COLO668 (cell line): ENCODE results near the gene TXNDC8.
"Not testable (repeated sequence)": the region's sequence is repeated elsewhere in the genome, so short reads cannot be mapped to it uniquely, and the experiment has no call there.

Experiments
- DNase-seq: peaks from one replicate; lab custom pipeline; 2025; ENCODE audit not compliant: unreplicated experiment; lab: John Stamatoyannopoulos, UW

TXNDC8 gene

DNA sequence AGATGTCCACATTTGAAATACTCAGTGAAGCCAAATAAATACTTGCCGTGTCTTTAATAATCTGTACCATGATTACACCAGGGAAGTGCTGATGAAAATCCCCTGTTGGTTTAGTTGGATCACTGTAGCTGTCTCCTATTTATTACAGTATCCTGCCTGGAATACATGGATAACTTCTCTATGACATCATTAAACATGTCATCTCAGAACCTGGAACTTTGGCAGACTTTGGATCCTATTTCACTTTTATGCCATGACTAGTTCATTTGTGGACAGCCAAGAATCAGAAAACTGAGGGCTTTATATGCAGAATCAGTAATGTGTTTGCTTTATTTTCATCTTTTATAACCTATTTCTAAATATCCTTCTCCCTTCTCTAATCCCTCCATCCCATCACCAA is at the start of gene TXNDC8:
Gene TXNDC8, minus strand, starts transcription at position 137 of the 400 bp plus-strand sequence.
- no peak for DNase-seq

DNA sequence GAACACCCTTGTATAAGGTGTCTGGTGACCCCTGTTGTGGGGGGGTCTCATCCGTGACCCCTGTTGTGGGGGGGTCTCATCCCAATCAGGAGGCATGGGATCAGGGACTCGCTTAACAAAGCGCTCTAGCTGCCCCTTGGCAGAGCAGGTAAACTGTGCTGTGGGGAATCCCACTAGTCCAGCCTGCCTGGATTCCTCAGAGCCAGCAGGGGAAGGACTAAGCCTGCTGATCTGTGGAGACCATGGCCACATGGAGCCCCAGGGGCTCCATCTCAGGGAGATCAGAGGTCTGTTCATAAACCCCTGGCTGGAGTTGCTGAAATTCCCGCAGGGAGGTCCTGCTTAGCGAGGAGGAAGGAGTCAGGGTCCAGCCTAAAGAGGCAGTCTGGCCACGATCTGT is 45.8 kb upstream of the TXNDC8 start:
- DNase-seq: no peak

DNA sequence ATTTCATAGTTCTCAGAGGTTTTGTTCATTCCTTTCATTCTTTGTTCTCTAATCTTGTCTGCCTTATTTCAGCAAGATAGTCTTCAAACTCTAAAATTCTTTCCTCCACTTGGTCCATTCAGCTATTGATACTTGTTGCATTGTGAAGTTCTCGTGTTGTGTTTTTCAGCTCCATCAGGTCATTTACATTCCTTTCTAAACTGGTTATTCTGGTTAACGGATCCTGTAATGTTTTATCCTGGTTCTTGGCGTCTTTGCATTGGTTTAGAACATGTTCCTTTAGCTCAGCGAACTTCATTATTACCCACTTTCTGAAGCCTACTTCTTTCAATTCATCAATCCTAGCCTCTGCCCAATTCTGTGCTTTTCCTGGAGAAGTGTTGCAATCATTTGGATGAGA is 45.1 kb upstream of the TXNDC8 start:
- DNase-seq: no peak

DNA sequence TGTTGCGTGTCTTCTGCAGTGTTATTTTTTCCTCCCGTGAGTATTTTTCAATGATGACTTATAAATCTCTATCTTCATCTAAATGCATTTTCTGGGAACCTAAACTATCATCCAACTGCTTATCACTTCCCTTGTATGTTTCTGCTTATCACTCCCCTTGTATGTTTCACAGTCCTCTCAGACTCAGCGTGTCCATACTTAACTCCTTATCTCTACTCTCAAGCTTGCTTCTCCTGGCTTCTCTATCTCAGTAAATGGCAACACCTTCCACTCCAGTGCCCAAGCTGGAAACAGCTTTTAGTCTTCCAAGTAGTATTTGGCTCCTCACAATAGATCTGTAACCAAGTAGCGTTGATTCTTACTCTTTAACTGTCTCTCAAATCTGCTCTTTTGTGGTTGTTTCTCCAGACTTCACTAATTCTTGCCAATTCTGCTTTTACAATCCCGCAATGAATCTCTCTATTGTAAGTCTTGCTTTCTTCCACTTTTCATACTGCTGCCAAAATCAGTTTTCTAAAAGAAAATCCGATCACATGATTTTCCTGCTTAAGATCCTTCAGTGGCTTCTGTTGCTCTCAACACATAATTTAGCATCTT is 33.8 kb upstream of the TXNDC8 start:
- DNase-seq: no peak

DNA sequence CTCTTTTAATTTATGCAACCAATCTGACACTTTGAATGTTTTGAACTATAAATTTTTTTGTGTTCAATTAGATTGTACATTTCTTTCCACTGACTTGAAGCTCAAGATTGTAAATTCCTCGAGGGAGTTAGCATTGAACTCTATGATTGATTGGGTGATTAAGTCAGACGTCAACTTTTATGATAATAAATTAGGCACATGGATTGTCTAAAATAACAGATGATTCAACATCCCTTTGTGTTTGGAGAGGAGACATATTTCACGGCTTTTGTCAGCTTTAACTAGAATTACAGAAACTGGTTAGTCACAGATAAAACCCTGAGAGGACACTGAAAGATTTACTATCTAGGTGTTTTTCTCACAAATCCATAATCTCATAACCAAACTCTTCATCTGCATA is 32.7 kb upstream of the TXNDC8 start:
- DNase-seq: no peak

DNA sequence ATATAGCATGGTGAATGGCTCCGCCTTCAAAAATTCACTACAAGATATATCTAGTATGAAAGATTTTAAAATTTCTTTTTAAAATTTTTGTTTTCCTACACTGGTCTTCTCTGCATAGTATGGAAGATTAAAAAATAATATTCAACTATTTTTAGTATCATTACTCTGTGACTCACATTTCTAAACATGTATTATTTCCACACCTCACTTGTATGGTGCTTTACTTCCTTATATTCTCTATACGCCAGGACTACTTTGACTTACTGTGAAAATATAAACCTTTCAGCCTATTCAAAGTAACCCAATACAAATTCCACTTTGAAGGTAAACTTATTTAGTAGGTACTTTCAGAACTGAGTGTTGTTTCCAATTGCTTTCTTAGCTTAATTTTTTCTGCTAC is 26.8 kb upstream of the TXNDC8 start:
- no peak for DNase-seq

DNA sequence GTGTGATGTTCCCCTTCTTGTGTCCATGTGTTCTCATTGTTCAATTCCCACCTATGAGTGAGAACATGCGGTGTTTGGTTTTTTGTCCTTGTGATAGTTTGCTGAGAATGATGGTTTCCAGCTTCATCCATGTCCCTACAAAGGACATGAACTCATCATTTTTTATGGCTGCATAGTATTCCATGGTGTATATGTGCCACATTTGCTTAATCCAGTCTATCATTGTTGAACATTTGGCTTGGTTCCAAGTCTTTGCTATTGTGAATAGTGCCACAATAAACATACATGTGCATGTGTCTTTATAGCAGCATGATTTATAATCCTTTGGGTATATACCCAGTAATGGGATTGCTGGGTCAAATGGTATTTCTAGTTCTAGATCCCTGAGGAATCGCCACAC is 21.3 kb upstream of the TXNDC8 start:
- DNase-seq: not testable (repeated sequence)

DNA sequence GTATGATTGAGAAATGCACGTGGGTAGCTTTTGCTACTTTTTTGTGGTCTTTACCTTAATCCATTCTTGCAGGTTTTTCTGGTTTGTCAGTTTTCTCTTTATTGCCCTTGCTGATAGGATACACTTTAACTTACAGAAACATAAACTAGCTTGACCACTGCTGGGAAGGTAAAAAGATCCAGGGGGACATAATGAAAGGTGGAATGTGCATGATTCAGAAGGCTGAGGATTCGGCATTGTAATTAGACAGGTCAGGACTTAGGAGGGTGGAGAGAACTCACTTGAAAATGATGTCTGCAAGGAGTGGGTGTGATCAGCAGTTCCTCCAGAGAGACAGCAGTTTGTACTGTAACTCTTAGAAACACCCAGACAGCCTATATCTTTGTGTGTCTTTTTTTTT is 19.8 kb upstream of the TXNDC8 start:
- no peak for DNase-seq

DNA sequence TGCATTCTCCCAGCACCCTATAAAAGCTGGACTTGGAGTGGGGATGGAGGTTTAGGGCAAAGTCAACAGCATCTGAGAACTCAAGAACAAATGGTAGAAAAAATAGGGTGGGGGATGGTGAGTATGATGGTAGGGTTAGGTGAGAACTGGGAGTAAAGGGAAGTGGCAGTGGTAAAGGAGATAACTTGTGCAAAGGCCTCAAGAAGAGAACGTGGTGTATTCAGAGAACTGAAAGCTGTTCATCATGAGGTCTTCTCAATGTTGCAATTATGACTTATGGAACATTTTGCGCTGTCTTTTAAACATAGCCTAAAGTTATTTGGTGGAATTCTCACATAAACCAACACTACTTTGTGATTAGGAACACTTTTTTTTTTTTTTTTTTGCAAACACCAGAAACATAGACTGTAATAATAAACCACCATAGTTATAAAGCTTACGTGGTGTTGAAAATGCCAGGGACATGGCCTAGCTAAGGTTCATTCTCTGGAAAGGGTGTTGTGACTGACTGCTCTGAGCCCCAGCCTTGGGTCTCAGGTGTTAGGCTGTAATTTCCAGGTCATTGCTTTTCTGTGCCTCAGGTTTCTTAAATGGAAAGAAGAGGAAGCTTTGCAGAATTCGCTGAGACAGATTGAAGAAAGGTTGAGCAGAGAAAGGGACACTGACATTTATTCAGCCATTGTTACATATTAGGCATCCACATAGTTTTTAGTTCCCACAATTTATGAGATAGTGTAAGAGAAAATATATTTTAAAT is 19.2 kb upstream of the TXNDC8 start:
- no peak for DNase-seq

DNA sequence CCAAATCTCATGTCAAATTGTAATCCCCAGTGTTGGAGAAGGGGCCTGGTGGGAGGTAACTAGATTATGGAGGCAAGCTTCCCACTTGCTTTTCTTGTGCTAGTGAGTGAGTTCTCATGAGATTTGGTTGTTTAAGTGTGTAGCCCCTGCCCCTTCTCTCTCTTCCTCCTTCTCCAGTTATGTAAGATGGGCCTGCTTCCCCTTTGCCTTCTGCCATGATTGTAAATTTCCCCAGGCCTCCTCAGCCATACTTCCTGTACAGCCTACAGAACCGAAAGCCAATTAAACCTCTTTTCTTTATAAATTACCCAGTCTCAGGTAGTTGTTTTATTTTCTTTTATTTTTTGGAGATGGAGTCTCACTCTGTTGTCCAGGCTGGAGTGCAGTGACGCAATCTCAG is 18.2 kb upstream of the TXNDC8 start:
- no peak for DNase-seq

DNA sequence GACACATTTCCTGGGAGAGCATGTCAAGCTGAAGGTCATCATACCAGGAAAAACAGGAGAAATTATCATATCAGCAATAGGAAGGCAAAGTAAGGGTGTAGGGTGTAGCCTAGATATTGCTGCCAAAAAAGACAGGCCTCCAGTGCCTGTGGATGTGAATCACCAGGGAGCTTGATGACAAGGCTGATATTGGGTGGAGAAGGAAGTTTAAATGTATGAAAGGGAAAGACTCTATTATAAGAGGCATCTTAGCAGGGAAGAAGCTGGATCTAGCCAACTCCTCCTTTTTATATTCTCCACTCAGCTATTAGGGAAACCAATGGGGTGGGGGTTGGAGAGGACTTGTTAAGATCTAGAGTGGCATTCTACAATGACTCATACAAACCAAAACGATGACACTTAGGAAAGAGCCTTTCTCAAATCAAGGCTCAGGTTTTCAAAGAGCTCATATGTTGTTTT is 13.4 kb upstream of the TXNDC8 start:
- no peak for DNase-seq

DNA sequence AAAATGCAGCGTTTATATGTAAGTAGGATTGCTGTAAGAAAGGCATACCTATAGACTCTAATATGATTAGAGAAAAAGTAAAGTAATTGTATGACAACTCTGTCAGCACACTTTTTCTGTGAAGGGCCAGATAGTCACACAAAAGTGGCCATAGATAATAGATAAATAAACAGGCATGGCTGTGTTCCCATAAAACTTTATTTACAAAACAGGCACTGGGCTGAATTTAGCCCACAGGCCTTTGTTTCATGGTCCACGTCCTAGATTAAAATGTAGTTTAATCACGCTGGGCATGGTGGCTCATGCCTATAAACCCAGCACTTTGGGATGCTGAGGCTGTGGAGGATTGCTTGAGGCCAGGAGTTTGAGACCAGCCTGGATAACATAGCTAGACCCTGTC is 8.7 kb upstream of the TXNDC8 start:
- DNase-seq: no peak

DNA sequence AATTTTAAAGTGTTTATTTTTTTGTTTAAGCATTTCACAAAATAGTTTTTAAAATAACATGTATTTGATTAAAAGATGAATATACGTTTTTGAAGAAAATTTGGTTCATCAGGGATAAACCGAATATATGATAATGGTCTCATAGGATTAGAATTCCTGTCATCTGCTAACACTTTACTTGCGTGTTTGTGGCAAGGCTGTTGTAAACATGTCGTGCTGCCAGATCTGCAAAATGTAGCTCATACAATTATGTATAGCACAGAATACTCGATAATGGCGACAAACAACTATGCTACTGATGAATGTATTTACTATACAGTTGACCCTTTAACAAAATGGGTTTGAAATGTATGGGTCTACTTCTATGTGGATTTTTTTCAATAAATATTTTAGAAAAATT is 7.2 kb upstream of the TXNDC8 start:
- DNase-seq: no peak

DNA sequence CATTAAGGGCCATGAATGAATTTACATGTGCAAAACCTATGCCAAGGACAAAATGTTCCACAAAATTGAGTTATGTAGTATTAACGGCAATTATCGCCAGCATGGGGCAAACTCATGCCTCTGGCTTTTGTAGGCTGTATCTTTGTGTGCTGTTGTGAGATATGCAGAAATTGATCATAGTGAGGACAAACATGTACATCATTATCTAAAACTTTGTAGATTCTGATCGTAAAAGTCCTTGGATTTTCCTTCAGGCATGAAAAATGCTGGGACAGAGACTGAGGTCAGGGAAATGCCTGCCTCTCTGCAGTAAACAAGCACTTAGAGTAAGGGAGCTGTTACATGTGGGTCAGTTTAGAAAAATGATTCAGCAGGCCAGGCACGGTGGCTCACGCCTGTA is 5.9 kb upstream of the TXNDC8 start:
- DNase-seq: no peak

DNA sequence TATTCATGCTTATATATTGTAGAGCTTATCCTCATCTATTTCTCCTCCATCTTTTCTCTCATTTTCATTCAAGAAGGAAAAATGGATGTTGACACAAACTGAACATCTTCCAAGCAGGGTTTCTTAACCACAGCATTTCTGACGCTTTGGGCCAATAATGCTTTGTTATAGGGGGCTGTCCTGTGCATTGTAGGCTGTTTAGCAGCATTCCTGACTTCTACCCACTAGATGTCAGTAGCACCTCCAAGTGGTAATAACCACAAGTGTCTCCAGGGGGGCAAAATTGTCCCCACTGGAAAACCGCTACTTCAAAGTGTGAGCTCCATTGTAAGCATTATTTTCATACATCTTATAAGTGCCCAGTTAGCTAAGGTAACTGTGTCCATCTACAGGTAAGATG is 2.6 kb upstream of the TXNDC8 start:
- no peak for DNase-seq

DNA sequence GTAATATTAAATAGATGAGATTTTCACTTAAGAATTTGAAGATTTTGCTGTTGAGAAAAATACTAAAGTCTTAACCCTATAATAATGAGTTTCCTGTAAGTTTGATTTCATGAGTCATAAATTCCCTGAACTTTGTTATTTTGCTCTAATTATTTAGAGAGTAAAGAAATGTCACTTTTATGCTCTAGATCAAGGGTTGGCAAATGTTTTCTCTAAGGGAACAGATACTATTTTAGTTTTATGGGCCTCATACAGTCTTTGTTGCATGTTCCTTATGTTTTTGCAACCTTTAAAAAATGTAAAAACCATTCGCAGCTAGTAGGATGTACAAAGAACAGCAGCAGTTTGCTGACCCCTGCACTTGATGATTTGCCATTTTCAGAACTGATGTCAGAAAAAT is 480 bp upstream of the TXNDC8 start:
- no peak for DNase-seq

DNA sequence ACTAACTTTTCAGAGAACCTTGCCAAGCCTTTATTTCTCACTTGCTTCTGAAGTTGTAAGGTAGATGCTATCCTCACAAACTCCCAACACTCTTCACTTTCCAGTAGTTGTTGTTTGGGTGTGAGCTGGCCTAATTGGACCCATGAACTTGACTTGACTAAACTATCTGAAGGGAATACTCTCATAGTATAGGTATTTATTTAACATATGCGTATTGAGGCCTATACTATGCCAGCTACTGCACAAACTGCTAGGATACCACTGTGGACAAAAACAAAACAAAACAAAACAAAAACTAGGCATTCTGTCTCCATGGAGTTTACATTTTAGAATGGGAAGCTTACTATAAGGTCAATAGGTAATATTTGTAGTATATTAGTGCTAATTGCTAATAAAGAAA is 1.3 kb downstream of the TXNDC8 start:
- no peak for DNase-seq

DNA sequence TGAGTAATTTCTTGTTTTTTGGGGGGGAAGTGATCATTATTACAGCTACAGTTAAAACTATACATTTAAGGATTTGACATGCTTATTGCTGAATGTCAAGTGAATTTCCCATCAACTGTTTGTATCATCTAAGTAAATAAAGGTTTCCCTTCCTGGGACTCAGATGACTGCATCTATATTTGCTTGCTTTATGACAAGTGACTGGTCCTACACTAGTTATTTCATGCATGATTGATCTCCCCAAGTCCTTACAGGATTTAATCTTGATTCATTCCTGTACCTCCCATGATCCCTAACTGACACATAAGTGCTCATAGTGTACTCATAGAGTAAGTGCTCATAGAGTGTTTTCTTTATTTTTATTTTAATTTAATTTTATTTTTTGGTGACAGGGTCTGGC is 2.8 kb downstream of the TXNDC8 start:
- no peak for DNase-seq

DNA sequence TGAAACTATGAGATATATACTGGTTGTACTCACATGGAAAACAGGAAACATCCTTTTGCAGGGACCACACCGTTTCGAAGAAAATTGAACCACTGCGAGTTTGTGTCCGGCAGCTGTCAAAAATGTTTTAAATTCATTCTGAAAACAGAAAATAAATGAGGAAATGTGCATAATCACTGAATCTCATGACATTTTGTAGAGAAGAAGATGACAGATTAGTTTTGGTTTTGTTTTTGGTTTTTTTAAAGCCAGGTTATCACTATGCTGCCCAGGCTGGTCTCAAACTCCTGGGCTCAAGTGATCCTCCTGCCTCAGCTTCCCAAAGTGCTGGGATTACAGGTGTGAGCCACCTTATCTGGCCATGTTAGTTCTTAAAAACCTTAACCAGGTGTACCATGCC is 3.5 kb downstream of the TXNDC8 start:
- no peak for DNase-seq

DNA sequence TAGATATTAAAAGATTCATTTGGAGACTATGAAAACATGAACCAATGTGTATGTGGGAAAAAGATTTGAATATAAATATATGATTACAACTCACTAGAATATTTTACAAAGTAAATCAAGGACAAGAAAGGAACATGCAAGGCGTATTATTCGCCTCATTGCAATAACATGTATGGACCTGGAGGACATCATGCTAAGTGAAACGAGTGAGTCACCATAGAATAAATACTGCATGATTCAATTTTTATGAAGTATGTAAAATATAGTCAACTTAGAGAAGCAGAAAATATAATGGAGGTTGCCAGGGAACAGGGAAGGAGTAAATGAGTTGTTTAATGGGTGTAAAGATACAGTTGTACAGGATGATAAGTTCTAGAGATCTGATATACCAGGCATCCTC is 4.9 kb downstream of the TXNDC8 start:
- DNase-seq: no peak

DNA sequence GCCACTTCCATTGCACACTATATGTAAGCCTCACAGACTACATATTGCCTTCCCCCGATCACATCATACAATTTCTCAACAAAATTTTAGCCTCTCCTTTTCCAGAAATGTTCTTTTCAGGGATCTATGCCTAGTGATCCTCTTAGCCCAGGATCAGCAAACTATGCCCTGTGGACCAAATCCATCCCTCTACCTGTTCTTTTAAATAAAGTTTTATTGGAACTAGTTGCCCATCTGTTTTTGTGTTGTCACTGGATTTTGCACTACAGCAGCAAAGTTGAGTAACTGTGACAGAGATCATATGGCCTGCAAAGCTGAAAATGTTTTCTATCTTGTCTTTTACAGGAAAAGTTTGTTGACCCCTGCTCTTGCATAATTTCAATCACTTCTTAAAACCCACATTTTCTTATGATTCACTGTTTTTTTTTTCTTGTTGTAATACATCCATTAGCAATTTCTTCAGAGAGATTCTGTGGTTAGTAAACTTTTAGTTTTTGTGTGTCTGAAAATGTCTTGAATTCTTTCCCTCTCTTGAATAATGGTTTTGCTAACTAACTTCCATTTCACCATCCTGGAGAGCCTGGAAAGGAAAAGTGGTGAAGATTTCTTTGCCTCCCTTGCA is 7.1 kb downstream of the TXNDC8 start:
- DNase-seq: no peak

DNA sequence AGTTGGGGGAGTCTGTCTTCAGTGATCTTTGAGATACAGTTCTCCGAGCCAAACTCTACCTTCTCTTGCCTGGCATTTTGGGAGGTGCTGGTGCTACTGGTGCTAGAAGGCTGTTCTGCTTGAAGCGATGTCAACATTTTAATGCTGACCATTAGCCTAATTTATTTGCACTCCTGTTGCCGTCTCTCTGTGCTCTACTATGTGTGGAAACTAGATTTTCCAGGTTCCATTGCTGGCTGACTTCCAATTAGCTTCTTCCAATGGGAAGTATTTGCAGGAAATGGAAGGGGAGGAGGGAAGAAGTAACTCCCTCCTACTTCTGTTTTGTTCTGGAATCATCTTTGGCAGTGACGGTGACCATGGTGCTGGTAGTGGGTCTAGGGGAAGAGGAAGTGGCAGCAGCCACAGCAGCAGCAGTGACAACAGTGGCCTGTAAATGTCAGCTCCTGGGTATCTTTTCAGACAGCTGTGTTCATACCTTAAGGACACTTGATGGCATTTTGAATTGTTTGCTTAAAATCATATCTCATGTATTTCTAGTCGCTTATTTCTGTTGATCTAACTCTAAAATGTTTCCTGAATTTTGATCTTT is 7.9 kb downstream of the TXNDC8 start:
- no peak for DNase-seq
